Effector memory CD4-positive, alpha-beta T cell (primary cell): ENCODE measurements around the gene C1orf87.

ENCODE experiments used
- DNase-seq, 3 donors: peaks; one replicate each; pipeline ENCODE4 v3.0.0-alpha.2; 2020
- H3K27ac ChIP-seq: 2 replicates; pipeline ENCODE4 v1.7.0; 2013; ENCODE audit warnings: mild to moderate bottlenecking, low read length, moderate library complexity; ENCODE audit not compliant: insufficient read depth, poor library complexity, severe bottlenecking
- H3K27me3 ChIP-seq: replicated peaks from 2 replicates; pipeline ENCODE4 v1.7.0; 2013; ENCODE audit warnings: mild to moderate bottlenecking, low read length; ENCODE audit not compliant: insufficient read depth, control insufficient read depth, poor library complexity, severe bottlenecking
- H3K36me3 ChIP-seq: 2 replicates; pipeline ENCODE4 v1.7.0; 2013; ENCODE audit warnings: mild to moderate bottlenecking, low read length, moderate library complexity; ENCODE audit not compliant: control insufficient read depth, insufficient read depth
- H3K4me1 ChIP-seq: 2 replicates; pipeline ENCODE4 v1.7.0; 2013; ENCODE audit warnings: low read length, mild to moderate bottlenecking; ENCODE audit not compliant: control insufficient read depth, insufficient read depth, poor library complexity, severe bottlenecking
- H3K4me3 ChIP-seq: 2 replicates; pipeline ENCODE4 v1.7.0; 2013; ENCODE audit warnings: low read length, low read depth, mild to moderate bottlenecking; ENCODE audit not compliant: insufficient read depth, poor library complexity, severe bottlenecking
- H3K9me3 ChIP-seq: 2 replicates; pipeline ENCODE4 v1.7.0; 2013; ENCODE audit warnings: mild to moderate bottlenecking, low read length, moderate library complexity; ENCODE audit not compliant: control insufficient read depth

Gene C1orf87

DNA sequence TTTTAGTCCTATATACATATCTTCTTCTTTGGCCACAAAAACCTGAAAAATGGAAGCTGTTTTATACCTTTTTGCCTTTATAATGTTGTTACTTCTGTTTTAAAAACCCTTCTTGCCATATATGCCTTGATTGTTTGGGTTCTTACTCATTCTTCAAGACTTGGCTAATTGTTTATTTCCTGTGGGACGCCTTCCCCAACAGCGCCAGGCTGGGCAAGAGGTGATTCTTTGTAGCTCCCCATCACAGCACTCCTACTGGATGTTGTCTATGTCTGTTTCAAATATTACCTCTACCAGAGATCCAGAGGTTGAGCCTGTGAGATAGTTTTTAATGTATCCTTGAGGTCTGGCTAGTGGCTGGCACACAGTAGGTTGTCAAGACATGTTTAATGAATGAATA lies 73.8 kb downstream of the C1orf87 start:
- Histone ChIP-seq H3K27ac (no peak overlapping the region), H3K9me3 (no peaks in the 10 kb centered on the region), H3K4me3 (no peak overlapping the region), H3K27me3 (no peaks in the 10 kb centered on the region), H3K36me3 (no peaks in the 10 kb centered on the region), H3K4me1 (no peaks in the 10 kb centered on the region)
- DNase-seq: no peak

DNA sequence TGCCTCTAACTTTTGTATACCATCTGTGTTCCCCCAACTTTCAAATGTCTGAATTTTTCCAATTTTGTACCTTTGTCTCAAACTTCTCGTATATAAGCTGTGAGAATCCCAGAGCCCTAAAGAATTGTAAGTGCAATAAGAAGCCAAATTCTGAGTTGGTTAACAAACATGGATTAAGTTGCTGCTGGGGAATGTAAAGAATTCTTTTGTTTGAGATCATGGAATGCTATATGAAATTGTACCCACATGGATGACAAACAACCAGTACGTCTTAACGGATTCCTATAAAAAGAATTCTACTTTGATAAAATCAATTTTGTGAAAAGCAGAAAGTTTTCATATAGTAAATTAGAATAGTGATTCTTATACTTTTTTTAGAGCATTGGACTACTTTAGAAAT lies 74.6 kb downstream of the C1orf87 start:
- Histone ChIP-seq H3K36me3 (no peaks in the 10 kb centered on the region), H3K4me3 (no peak overlapping the region), H3K9me3 (no peaks in the 10 kb centered on the region), H3K4me1 (no peaks in the 10 kb centered on the region), H3K27ac (no peak overlapping the region), H3K27me3 (no peaks in the 10 kb centered on the region)
- DNase-seq: no peak

DNA sequence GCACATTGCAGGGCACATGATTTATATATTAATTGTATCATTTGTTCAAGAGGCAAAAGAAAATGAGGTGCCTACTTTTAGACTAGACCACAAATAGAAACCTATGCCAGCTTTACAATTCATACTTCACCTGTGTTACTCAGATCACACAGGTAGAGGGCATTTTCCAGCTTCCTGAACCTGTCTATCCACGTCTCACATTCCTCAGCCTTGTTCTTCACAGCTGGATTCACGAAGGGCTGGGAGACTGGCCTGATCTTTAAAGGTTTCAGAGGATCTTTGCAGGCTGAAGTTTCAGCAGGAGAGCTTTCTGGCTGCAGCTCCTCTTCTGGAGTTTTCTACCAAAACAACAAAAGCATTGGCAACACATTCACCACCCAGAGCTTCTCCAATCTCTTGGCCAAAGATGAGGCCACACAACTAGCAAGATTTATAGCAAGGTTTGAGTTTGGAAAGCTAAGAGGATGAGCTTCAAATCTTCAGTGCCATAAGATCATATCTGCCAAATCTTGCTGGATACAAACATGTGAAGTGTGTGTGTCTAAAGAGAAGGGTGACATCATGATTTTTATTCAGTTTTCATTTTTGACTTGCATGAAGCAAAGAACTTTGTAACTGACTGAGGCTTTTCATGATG lies 76.0 kb downstream of the C1orf87 start:
- no peak for DNase-seq
- Histone ChIP-seq H3K4me3 (no peak overlapping the region), H3K9me3 (no peaks in the 10 kb centered on the region), H3K36me3 (no peaks in the 10 kb centered on the region), H3K27ac (no peak overlapping the region), H3K27me3 (no peaks in the 10 kb centered on the region), H3K4me1 (no peaks in the 10 kb centered on the region)

DNA sequence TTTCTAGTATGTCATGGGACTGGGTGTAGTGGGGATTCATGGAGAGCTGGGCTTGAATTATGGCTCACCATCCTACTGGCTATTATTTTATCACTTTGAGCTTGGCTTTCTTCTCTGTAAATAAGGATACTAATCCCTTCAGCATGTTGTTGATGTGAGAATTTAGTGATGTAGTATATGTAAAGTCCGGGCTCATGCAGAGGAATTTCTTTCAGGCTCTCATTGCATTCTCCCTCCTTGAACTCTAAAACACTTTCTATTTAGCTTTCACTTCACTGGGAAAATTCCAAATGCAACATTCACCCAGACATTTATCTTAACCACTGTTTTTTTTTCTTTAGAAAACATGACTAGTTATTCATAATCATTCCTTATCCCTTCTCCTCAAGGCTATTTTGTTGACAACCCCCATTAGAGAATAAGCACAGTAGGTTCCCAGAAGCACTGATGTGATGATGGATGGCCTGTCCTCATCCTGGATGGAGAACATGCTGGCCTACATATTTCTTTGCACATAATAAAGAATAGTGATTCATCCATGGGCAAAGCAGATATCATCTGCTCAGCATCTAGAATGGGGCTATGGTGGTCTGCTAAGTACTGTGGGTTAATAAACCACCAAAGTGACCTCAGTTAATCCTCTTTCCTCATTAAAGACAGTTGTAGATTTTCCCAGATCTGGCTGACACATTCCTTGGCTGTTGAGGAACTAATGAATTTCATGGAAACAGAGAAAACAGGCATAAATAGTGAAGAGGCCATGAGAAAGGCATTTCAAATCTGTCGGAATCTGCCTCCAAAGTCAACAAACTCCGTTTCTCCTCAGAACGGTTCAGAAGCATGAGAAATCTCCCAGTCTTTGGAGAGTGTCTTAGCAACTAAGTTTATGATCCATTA lies 79.0 kb downstream of the C1orf87 start:
- Histone ChIP-seq H3K36me3 (no peaks in the 10 kb centered on the region), H3K9me3 (no peaks in the 10 kb centered on the region), H3K4me1 (no peaks in the 10 kb centered on the region), H3K27ac (no peak overlapping the region), H3K27me3 (no peaks in the 10 kb centered on the region), H3K4me3 (no peak overlapping the region)
- DNase-seq: no peak

DNA sequence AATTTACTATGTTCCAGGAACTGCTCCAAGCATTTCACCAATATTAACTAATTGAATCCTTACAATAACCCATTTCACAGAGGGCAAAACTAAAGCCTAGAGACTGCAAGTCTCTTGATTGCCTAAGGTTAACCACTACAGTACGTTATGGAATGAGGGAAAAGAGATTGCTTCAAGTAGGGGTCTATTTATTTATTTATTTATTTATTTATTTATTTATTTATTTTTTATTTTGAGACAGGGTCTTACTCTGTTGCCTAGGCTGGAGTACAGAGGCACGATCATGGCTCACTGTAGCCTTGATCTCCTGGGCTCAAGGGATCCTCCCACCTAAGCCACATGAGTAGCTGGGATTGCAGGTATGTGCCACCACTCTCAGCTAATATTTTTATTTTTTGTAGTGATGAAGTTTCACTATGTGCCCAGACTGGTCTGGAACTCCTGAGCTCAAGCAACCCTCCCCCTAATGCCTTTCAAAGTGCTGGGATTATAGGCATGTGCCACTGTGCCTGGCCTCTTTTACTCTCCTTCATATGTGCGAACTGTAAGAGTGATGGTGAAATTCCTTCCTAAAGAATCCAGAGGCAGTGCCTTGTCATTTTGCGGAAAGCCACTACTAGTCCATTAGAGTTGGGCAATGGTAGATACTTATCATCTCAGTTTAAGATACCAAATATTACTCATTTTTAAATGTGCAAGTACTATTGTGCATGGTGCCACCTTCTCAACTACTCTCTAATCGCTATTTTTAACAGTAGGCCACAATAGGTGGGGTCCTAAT lies 81.3 kb downstream of the C1orf87 start:
- no peaks in the 10 kb centered on the region for H3K4me1 ChIP-seq
- H3K9me3 ChIP-seq: no peaks in the 10 kb centered on the region
- H3K36me3 ChIP-seq: no peaks in the 10 kb centered on the region
- H3K27ac ChIP-seq: no peak overlapping the region
- no peak overlapping the region for H3K4me3 ChIP-seq
- H3K27me3 ChIP-seq: no peaks in the 10 kb centered on the region
- DNase-seq: no peak

DNA sequence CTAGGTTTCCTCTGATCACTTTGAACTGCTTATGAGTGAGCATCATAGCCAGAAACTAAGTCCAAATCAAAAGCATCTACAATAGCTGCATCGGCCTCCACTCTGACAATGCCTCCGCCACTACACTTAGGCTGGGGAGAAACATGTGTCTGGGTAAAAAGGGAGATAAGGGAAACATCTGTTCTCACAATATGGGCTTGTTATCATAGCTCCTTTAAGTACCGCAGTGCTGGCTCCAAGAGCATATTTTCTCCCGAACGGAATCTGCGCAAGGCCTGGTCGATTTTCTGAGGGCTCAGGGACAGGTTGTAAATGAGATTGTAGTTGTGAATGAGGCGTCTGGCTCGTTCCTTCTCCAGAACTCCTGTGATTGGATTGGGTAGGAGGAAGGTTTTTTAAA lies 83.1 kb downstream of the C1orf87 start:
- no peaks in the 10 kb centered on the region for H3K9me3 ChIP-seq
- no peak overlapping the region for H3K4me3 ChIP-seq
- no peak for DNase-seq
- no peaks in the 10 kb centered on the region for H3K36me3 ChIP-seq
- H3K27ac ChIP-seq: no peak overlapping the region
- no peaks in the 10 kb centered on the region for H3K4me1 ChIP-seq
- H3K27me3 ChIP-seq: no peaks in the 10 kb centered on the region

DNA sequence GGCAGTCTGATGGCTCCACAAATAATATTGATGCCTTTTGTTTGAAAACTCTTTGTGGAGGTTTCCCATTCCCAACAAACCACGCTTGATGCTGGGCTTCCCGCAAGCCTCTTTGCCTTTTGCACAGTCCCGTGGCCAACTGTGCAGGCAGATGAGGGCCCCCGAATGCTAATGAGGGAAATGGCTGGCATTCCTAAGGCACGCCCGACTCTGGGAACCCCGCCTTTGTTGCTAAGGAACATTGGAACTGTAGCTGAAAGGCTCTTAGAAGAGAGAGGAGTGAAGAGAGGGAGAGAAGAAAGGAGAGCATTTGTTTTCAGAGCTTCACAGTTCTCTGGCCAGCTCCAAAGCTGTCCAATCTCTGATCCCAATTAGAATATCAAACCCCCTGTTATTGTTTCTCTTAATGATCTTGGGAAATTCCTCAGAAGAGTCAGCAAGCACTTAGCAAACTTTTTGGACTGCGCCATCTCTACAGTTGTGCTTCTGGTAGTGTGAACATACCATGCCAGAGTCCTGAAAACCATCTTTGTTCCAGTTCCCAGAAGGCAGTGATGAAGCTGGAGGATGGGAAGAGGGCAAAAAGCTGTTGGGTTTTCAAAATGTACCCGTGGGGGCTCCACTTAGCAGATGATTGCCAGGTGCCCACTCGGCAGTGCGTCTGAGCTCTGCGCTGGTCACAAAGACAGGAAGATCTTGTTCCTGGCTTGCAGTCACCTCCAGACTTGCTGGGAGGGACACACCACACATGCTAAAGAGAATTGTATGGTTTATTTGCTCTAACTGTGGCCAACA lies 86.9 kb downstream of the C1orf87 start:
- no peak for DNase-seq
- H3K27ac ChIP-seq: no peak overlapping the region
- no peaks in the 10 kb centered on the region for H3K36me3 ChIP-seq
- H3K4me3 ChIP-seq: no peak overlapping the region
- no peaks in the 10 kb centered on the region for H3K9me3 ChIP-seq
- H3K27me3 ChIP-seq: no peaks in the 10 kb centered on the region
- H3K4me1 ChIP-seq: no peaks in the 10 kb centered on the region

DNA sequence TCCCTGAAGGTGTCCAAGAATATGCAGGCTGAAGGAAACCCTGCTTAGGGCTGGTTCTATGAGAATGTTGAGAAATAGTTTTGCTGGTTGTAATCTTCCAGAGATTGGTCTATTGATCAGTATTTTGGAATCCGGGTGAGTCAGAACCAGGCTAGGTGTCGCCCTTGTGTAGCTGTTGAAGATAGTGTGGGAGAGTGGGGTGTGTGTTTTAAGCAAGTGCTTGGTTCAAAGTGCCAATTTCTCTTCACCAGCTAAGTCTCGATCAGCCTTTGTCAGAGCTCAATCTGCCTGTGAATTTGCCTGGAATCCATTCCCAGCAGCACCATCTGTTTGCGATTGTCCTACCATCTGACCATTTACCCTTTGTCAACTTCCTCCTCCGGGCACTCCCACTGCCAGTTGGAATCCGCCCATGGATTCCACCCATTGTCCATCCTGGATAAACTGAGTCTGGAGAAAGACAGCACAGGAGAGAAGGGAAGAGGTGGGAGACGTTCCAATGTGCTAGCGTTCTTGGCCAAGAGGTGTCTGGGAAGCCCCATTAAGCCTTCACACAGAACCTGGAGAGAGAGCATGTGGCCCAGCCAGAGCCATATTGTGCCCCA lies 87.6 kb downstream of the C1orf87 start:
- Histone ChIP-seq H3K9me3 (no peaks in the 10 kb centered on the region), H3K36me3 (no peaks in the 10 kb centered on the region), H3K27ac (no peak overlapping the region), H3K4me3 (no peak overlapping the region), H3K4me1 (no peaks in the 10 kb centered on the region), H3K27me3 (no peaks in the 10 kb centered on the region)
- no peak for DNase-seq

DNA sequence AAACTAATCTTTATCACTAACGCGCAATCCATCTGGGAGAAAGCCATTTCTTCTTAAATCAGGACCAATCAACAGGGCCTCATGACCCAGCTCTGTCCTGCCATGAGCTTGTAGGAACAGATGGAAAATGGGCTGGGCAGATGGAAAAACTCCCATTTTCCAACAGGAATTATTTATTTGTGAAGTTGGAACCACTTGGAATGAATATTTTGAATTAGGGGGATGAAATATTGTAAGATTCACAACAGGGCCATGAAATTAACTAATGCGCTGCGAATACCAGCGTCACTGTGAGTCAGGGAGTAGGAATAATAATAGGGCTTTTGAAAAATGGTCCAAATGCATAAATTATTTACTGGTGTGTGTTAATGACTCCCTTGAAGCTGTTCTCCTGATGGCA lies 93.9 kb downstream of the C1orf87 start:
- DNase-seq: no peak
- no peak overlapping the region for H3K27ac ChIP-seq

More for the DNA sequence above, 93.9 kb downstream of the C1orf87 start:
- H3K27me3 ChIP-seq: peaks cover 5% of the 10 kb centered on the region
- no peaks in the 10 kb centered on the region for H3K9me3 ChIP-seq
- no peaks in the 10 kb centered on the region for H3K4me1 ChIP-seq
- no peaks in the 10 kb centered on the region for H3K36me3 ChIP-seq
- H3K4me3 ChIP-seq: no peak overlapping the region
